HCT116 (cell line): Measurements from ENCODE around the gene RND2.
"Not testable (repeated sequence)": the region's sequence is repeated elsewhere in the genome, so short reads cannot be mapped to it uniquely, and the experiment has no call there.

Experiments
- ATF3 ChIP-seq: IDR thresholded peaks from 2 replicates; pipeline ENCODE4 v1.6.1; 2012
- CEBPB ChIP-seq: IDR thresholded peaks from 2 replicates; pipeline ENCODE4 v1.6.1; 2012; ENCODE audit warnings: low read depth
- CTCF ChIP-seq, 3 experiments: fragments of 200-600 bp in 1 of 3; sonication (generic) in 1 of 3; IDR thresholded peaks in 2 of 3; conservative IDR thresholded peaks in 1 of 3; 2 replicates each; pipeline ENCODE4 v1.5.1; 2012 to 2017; ENCODE audit warnings: low read depth in 2 of 3, low read length in 2 of 3, antibody characterized with exemption in 1 of 3, borderline replicate concordance in 1 of 3, control low read depth in 1 of 3, mild to moderate bottlenecking in 1 of 3, mixed read lengths in 1 of 3, mixed run types in 1 of 3, moderate library complexity in 1 of 3; ENCODE audit not compliant: insufficient read depth in 1 of 3
- ELF1 ChIP-seq: IDR thresholded peaks from 2 replicates; pipeline ENCODE4 v1.6.1; 2012; ENCODE audit warnings: low read depth, borderline replicate concordance
- EZH2 ChIP-seq: fragments of 200-600 bp; sonication (generic); IDR thresholded peaks from 2 replicates; pipeline ENCODE4 v1.6.1; 2017; ENCODE audit warnings: antibody characterized with exemption, mixed run types
- JUND ChIP-seq: IDR thresholded peaks from 2 replicates; pipeline ENCODE4 v1.6.1; 2012
- POLR2A ChIP-seq: IDR thresholded peaks from 2 replicates; pipeline ENCODE4 v1.7.0; 2011; ENCODE audit warnings: borderline replicate concordance; ENCODE audit not compliant: insufficient read depth, insufficient read length; ENCODE audit errors: extremely low read depth
- POLR2AphosphoS5 ChIP-seq: IDR thresholded peaks from 2 replicates; pipeline ENCODE4 v1.6.1; 2011; ENCODE audit warnings: mild to moderate bottlenecking, low read depth, low read length, moderate library complexity
- RAD21 ChIP-seq: IDR thresholded peaks from 2 replicates; pipeline ENCODE4 v1.6.1; 2012; ENCODE audit warnings: low read depth, mild to moderate bottlenecking
- YY1 ChIP-seq: IDR thresholded peaks from 2 replicates; pipeline ENCODE4 v1.6.1; 2011; ENCODE audit warnings: low read length, low read depth, moderate library complexity, mild to moderate bottlenecking; ENCODE audit not compliant: insufficient replicate concordance; ENCODE audit errors: extremely low read depth
- ZBTB33 ChIP-seq: IDR thresholded peaks from 2 replicates; pipeline ENCODE4 v1.6.1; 2011; ENCODE audit warnings: mild to moderate bottlenecking, low read length, moderate library complexity; ENCODE audit not compliant: insufficient replicate concordance; ENCODE audit errors: extremely low read depth
- ZNF274 ChIP-seq: fragments of 200-500 bp; sonication (Bioruptor generic); IDR thresholded peaks from 2 replicates; pipeline ENCODE4 v1.6.1; 2014; ENCODE audit warnings: mild to moderate bottlenecking, low read depth, low read length, inconsistent platforms

GRCh38 chr17:43000894-43001293 lies 24.1 kb upstream of the RND2 start:
- not testable (repeated sequence) for TF ChIP-seq CTCF (IDR thresholded peaks at IDR 0.05 in 2 of 3, conservative IDR thresholded peaks at IDR 0.05 in 1 of 3; ENCODE audit: borderline replicate concordance in 1 of 3, insufficient read depth in 1 of 3, low read depth in 2 of 3, low read length in 2 of 3); RAD21; POLR2AphosphoS5; ATF3; POLR2A; JUND; YY1; ZBTB33; EZH2; CEBPB; ZNF274; ELF1
